ENCODE results near the gene ZBTB44.
"Not testable (repeated sequence)": the region's sequence is repeated elsewhere in the genome, so short reads cannot be mapped to it uniquely, and the experiment has no call there.

The ZBTB44 gene

GRCh38 chr11:130312046-130312445 is 2.7 kb downstream of the ZBTB44 start:
- DNase-seq (ENCODE audit: low read depth) = no peak

- no peak for DNase-seq (ENCODE audit: low read depth)
These were observed 4.1 kb downstream of the ZBTB44 start for GRCh38 chr11:130310622-130311021.

DNA sequence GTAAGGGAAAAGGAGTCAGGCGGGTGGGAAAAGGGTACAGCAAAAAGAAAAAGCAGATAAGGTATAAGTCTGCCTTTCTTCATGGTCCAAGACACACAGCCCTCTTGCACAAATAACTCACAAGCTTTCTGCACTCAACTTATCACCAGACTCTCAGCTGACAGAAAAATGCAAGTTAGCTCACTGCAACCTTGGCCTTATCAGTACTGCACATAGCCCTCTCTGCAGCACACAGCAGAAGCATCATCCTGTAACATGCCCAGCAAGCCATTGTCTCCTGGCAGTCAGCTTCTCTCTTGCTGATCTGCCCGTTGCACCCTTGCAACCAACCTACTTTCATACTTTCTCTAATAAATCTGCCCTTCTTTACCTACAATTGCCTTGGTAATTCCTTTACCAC is 5.8 kb downstream of the ZBTB44 start:
- no peak for DNase-seq (ENCODE audit: low read depth)

DNA sequence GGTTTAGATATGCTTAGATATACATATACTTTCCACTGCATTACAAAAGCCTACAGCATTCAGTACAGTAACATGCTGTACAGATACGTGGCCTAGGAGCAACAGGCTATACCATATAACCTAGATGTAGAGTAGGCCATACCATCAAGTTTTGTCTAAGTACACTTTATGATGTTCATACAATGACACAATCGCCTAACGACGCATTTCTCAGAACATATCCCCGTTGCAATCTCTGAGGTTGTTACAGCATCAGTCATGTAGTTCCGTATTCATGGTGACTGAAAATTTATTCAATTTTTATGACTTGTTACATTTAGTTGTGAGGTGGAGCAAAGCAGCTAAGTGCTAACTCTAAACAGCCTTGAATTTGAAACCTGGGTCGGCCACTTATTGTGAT is 6.7 kb downstream of the ZBTB44 start:
- DNase-seq (ENCODE audit: low read depth) = no peak

GRCh38 chr11:130304651-130305050 is 10.1 kb downstream of the ZBTB44 start:
- DNase-seq (ENCODE audit: low read depth) = no peak

DNA sequence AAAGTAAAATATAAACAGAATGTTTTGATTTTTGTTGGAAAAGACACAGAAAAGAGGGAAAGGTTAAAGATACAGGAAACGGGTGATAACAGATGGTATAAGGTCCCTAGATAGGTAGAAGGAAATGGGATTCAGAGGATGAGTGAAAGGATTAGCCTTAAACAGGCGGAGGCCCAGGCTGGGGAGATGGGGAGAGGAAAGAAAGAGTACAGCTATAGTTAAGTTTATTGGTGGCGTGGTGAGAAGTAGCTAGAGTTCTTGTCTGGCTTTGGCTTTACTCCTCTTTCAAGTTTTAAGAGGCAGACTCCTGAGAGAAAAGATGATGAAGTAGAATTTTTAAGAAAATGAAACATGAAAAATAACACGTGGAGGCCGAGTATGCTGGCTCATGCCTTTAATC is 13.7 kb downstream of the ZBTB44 start:
- DNase-seq (ENCODE audit: low read depth) = no peak

- no peak for DNase-seq (ENCODE audit: low read depth)
These were observed 14.2 kb downstream of the ZBTB44 start for GRCh38 chr11:130300567-130300966.

- no peak for DNase-seq (ENCODE audit: low read depth)
These were observed 14.7 kb downstream of the ZBTB44 start for GRCh38 chr11:130299978-130300377.

- no peak for DNase-seq (ENCODE audit: low read depth)
These were observed 19.1 kb downstream of the ZBTB44 start for GRCh38 chr11:130295657-130296056.

DNA sequence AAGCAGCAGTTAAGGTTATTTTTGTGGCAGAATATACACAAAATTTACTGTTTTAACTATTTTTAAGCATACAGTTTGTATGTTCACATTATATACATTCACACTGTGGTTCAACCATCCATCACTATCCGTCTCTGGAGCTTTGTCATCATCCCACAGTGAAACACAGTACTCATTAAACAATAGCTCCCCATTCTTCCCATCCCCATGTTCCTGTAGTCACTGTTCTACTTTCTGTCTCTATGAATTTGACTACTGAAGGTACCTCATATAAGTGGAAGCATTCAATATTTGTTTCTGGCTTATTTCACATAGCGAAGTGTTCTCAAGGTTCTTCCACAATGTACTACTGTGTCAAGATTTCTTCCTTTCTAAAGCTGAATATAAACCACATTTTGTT is 32.6 kb downstream of the ZBTB44 start:
- DNase-seq (ENCODE audit: low read depth) = no peak

GRCh38 chr11:130281341-130281740 is 33.4 kb downstream of the ZBTB44 start:
- not testable (repeated sequence) for DNase-seq (ENCODE audit: low read depth)

DNA sequence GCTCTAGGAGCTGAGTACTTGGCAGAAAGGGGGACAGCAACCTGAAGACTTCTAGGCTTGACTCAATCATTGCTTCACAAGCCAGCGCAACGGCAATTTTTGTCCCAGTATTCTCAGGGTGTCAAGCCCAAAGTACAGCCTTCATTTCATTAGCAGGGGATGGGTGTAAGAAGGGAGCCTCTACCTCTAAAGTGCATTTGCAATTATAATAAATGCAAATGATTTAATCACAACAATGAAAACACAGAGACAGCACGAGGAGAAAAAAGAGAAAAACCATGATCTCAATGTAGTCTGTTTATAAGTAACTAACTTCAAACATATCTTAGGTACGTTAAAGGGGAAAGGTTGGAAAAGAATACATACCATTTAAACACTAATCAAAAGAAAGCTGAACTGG is 34.7 kb downstream of the ZBTB44 start:
- DNase-seq (ENCODE audit: low read depth) = no peak

DNA sequence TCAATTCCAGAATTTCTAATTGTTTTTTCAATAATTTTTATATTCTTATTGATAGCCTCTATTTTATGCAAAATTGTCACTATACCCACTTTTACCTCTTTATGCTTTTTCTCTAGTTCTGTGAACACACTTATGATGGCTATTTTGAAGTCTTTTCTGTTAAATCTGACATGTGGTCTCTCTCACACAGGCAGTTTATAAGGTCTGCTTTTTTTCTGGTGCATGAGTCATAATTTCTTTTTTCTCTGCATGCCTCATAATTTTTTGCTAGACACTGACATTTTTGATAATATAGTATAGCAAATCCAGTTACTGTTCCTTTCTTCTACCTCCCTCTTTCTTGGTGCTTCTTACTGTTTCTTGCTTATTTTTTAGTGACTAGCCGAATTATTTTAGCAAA is 36.0 kb downstream of the ZBTB44 start:
- DNase-seq (ENCODE audit: low read depth) = no peak

- no peak for DNase-seq (ENCODE audit: low read depth)
These were observed 36.6 kb downstream of the ZBTB44 start for GRCh38 chr11:130278151-130278550.

DNA sequence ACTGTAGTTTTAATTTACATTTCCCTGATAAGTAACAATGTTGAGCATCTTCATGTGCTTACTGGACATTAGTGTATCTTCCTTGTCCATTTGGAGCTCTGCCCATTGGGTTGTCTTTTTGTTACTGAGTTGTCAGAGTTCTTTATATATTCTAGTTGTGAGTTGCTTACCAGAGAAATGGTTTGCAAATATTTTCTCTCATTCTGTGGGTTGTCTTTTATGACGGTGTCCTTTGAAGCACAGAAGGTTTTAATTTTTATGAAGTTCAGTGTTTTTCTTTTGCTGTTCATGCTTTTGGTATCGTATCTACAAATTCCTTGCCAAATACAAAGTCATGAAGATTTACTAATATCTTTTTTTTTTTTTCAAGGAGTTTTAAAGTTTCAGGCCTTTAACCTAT is 42.4 kb downstream of the ZBTB44 start:
- DNase-seq (ENCODE audit: low read depth) = no peak

- DNase-seq (ENCODE audit: low read depth) = no peak
These were observed 45.3 kb downstream of the ZBTB44 start for GRCh38 chr11:130269326-130269943.

DNA sequence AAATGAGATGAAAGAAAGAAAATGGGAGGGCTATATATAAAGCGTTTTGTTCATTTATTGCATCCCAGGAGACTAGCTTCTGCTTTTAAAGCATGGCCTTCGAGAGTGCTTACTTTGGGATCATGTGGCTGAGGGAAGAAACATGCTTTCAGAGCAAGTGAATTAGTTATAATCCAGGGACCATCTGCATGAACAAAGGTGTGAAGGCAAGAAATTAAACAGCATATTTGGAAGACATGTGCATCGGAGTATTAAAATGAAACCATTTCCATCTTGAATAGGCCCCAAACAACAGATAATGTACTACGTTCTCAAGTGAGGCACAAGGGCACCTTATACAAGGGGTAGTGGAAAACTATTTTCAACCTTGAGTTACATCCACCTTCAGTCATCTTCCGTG is 51.4 kb downstream of the ZBTB44 start:
- DNase-seq (ENCODE audit: low read depth) = no peak

- no peak for DNase-seq (ENCODE audit: low read depth)
These were observed 52.3 kb downstream of the ZBTB44 start for GRCh38 chr11:130262424-130262823.

DNA sequence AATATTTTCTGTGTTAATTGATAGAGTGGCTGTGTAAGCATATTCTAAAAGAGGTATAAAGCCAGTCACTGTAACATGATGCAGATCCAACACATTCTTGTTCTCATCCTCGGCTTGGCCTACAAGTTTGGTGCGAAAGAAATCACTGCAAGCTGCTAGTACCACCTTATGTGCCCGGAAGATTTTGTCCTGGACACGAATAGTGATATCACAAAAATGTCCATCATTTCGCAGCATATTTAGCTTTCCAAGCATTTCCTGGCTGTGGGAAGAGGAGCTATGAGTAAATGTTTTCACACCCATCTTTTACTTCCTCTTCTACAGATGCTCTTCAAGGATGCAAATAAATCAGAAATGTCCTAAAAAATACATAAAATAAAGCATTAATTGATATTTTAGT is 53.1 kb downstream of the ZBTB44 start:
- DNase-seq (ENCODE audit: low read depth) = no peak

- no peak for DNase-seq (ENCODE audit: low read depth)
These were observed 54.0 kb downstream of the ZBTB44 start for GRCh38 chr11:130260742-130261141.

GRCh38 chr11:130260080-130260627 is 54.6 kb downstream of the ZBTB44 start:
- DNase-seq (ENCODE audit: low read depth) = no peak

GRCh38 chr11:130251763-130252162 is 63.0 kb downstream of the ZBTB44 start:
- not testable (repeated sequence) for DNase-seq (ENCODE audit: low read depth)

DNA sequence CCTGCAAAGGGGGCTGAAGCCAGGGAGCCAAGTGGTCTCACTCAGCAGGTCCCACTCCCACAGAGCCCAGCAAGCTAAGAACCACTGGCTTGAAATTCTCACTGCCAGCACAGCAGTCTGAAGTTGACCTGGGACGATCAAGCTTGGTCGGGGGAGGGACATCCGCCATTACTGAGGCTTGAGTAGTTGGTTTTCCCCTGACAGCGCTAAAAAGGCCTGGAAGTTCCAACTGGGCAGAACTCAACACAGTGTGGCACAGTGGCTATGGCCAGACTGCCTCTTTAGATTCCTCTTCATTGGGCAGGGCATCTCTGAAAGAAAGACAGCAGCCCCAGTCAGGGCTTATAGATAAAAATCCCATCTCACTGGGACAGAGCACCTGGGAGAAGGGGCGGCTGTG is 64.8 kb downstream of the ZBTB44 start:
- DNase-seq (ENCODE audit: low read depth) = not testable (repeated sequence)

GRCh38 chr11:130249371-130249770 is 65.3 kb downstream of the ZBTB44 start:
- DNase-seq (ENCODE audit: low read depth) = no peak

Data from stimulated activated CD4-positive, alpha-beta T cell treated with anti-CD3 and anti-CD28 coated beads, Interleukin-2, amount 100 ng/mL, for 4 hours (primary cell).